ENCODE results near the gene SKAP1.
"Not testable (repeated sequence)": the region's sequence is repeated elsewhere in the genome, so short reads cannot be mapped to it uniquely, and the experiment has no call there.

Gene SKAP1

DNA sequence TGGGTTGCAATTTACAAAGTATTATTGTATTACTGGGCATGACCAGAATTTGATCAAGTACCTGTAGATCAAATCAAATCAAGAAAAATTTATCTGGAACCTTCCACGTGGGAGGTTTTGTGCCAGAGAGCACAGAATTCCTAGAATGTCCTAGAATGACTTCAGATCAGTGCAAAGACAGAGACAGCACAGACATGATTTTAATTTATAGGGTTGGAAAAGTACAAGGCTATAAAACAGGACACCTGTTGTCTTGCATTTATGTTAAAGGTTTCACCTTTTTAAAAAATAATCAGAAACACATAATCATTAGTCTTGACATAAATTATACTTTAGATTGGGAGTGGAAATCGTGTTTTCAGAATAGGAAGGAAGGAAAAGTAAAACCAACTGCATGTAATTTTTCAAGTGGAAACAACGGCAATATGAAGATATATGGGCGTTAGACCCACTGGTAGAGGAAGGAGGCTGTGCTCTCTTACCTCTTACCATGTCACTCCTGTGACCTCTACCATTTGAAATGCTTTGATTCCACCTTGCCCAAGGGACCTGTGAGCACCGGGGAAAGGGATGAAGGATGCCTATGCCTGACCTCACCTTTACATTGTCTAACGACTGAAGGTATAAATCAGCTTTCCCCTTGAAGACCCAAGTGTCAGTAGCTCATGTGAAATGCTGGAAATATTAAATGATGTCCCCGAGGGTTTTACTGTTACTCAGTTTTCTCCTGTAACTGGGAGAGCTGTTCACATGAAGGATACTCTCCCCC lies 222.1 kb downstream of the SKAP1 start:
- no peak for TF ChIP-seq CTCF (IDR thresholded peaks at IDR 0.05; ENCODE audit: low read depth, low read length)
- DNase-seq (ENCODE audit: low read depth, low spot score): no peak
- no peak overlapping the region for H3K4me3 ChIP-seq (ENCODE audit: low read depth, low read length)
- in situ Hi-C loops (cut with HindIII; ENCODE audit: low sequenced_read_pairs): no loop called here

- H3K4me3 ChIP-seq (ENCODE audit: low read depth, low read length); in situ Hi-C loops (cut with HindIII; ENCODE audit: low sequenced_read_pairs): not testable (repeated sequence)
- peak; percentile 51 for DNase-seq (ENCODE audit: low read depth, low spot score)
Measured at GRCh38 chr17:48207036-48207435, 223.0 kb downstream of the SKAP1 start.

DNA sequence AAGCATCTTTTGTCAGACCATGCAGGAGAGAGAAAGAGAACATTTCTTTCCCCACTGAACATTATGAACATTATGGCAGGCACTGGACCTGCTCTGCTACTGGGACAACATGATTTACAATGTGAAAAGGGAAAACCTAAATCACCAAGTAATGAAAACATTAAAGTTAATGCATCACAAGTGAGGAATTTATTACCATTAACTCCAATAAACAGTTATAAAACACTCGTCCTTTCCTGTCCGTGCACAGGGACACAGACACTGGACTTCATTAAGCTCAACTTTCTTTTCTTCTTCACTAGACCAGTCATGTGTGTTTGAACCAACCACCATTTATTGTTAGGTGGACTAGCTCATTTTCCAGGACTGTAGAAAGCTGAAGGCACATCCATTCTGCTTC lies 227.1 kb downstream of the SKAP1 start:
- no peak for TF ChIP-seq CTCF (IDR thresholded peaks at IDR 0.05; ENCODE audit: low read depth, low read length)
- in situ Hi-C loops (cut with HindIII; ENCODE audit: low sequenced_read_pairs): no loop called here
- no peak overlapping the region for H3K4me3 ChIP-seq (ENCODE audit: low read depth, low read length)
- no peak for DNase-seq (ENCODE audit: low read depth, low spot score)

- in situ Hi-C loops (cut with HindIII; ENCODE audit: low sequenced_read_pairs): no loop called here
- no peak for TF ChIP-seq CTCF (IDR thresholded peaks at IDR 0.05; ENCODE audit: low read depth, low read length)
Measured at GRCh38 chr17:48198950-48199541, 231.0 kb downstream of the SKAP1 start.

GRCh38 chr17:48195910-48196309 lies 234.1 kb downstream of the SKAP1 start:
- no peak overlapping the region for H3K4me3 ChIP-seq (ENCODE audit: low read depth, low read length)
- no peak for TF ChIP-seq CTCF (IDR thresholded peaks at IDR 0.05; ENCODE audit: low read depth, low read length)
- no peak for DNase-seq (ENCODE audit: low read depth, low spot score)
- in situ Hi-C loops (cut with HindIII; ENCODE audit: low sequenced_read_pairs): no loop called here

More at GRCh38 chr17:48198950-48199541, 231.0 kb downstream of the SKAP1 start:
- no peak overlapping the region for H3K4me3 ChIP-seq (ENCODE audit: low read depth, low read length)
- no peak for DNase-seq (ENCODE audit: low read depth, low spot score)

DNA sequence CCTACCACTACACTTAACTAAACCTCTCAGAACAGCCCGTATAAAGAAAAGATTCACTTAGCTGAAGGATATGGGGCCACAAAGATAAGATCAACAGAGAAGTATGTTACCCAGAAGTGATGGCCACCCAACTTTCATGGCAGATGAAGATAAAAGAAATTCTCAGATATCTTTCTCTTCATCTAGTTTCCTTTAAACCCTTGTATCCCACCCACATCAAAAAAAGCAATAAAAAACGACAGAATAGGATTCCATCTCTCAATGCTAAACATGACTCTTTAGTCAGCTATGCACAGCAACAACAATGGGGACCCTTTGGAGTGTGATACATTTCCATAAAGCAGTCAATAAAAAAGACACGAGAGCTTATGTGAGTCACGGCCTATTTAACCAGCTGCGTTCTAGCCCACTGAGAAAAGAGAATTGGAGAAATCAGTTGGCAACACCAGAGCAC lies 235.9 kb downstream of the SKAP1 start:
- peak; percentile 84 for DNase-seq (ENCODE audit: low read depth, low spot score)
- in situ Hi-C loops (cut with HindIII; ENCODE audit: low sequenced_read_pairs): no loop called here

More for the DNA sequence above, 235.9 kb downstream of the SKAP1 start:
- no peak overlapping the region for H3K4me3 ChIP-seq (ENCODE audit: low read depth, low read length)
- no peak for TF ChIP-seq CTCF (IDR thresholded peaks at IDR 0.05; ENCODE audit: low read depth, low read length)

Measured in astrocyte of the spinal cord (primary cell).